ENCODE results near the gene ACTR1A.

- TF ChIP-seq CTCF (IDR thresholded peaks at IDR 0.05; ENCODE audit: low read length) (no peak), EZH2 (optimal IDR thresholded peaks at IDR 0.05; ENCODE audit: low read depth, low read length) (no peak), EZH2phosphoT487 (IDR thresholded peaks at IDR 0.05; ENCODE audit: low read length) (no peak)
Measured at GRCh38 chr10:102444851-102445250, 57.7 kb downstream of the ACTR1A start.

Data from MM.1S (cell line).